ENCODE data around the gene KCNQ5.

Gene KCNQ5

DNA sequence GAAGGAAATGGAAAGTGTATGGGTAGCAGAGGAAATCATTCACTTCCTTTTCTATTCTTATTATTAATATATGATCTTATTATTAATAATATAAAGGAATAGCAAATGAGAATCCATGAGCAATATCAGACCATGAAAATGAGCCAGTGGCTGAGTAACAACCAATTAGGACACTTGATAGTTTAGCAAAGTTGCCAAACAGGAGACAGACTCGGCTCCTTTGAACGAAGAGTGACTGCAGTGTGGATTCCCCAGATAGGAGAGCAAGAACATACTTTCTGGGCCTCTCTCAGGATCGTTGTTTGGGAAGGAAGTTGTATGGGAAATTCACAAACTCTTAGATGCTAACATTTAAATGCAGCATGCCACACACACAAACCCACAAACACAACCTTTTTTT, 381.4 kb downstream of the KCNQ5 start:
- no peak for DNase-seq (ENCODE audit: low spot score)

DNA sequence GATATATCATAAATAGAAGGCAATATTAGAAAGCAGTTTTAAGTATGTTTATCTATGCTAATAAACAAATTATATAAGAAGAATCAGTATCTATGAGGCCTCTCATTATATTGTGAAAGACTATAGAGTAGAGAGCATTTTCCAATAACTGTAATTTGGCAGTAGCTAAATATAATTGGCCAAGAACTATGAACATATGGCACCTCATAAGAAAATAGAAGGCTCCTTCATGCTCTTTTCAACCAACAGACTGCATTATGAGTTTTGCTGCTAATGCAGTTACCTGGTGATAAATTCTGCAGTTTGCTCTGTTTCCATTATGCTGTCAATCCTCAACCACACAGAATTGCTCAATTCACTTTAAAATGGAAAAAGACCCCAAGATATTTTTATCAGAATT, 382.4 kb downstream of the KCNQ5 start:
- DNase-seq (ENCODE audit: low spot score): no peak

DNA sequence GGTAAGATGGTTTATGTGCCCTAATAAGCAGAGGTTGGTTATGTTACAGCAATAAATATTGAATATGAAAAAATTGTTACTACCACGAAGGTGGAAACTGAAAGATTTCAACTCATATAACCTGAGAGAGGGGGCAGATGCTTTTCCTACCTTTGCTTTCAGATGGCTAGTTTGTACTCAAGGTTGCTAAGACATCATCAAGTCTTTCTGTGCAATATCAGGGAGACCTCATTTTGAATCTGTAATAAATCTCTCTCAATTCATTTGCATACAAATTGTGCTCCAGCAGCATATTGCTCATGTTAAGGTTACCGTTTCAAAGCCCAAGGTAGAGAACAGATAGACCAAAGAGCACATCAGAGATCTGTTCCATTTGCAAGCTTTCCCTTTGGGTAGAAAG, 383.0 kb downstream of the KCNQ5 start:
- DNase-seq (ENCODE audit: low spot score): no peak

DNA sequence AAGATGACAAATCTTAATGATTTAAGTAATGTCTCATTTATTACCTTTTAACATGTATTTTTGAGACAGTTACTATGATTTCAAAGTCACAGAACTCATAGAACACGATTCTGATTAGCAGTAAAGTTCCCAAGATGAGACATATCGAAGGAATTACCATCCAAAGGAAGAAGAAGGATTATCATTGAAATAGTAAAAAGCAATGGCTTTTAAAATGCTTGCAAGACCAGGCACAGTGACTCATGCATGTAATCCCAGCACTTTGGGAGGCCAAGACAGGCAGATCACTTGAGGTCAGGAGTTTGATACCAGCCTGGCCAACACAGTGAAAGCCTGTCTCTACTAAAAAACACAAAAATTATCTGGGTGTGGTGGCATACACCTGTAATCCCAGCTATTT, 384.3 kb downstream of the KCNQ5 start:
- DNase-seq (ENCODE audit: low spot score): no peak

DNA sequence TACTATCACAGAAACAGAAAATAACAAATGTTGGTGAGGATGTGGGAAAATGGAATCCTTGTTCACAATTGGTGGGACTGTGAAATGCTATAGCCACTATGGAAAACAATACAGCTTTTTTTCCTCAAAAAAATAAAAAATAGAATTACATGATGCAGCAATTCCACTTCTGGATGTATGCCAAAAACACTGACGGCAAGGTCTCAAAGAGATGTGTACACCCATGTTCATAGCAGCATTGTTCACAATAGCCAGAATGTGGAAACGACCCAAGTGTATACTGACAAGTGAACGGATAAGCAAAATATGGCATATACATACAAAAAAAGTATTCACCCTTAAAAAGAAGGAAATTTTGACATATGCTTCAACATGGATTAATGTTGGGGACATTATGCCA, 390.1 kb downstream of the KCNQ5 start:
- no peak for DNase-seq (ENCODE audit: low spot score)

DNA sequence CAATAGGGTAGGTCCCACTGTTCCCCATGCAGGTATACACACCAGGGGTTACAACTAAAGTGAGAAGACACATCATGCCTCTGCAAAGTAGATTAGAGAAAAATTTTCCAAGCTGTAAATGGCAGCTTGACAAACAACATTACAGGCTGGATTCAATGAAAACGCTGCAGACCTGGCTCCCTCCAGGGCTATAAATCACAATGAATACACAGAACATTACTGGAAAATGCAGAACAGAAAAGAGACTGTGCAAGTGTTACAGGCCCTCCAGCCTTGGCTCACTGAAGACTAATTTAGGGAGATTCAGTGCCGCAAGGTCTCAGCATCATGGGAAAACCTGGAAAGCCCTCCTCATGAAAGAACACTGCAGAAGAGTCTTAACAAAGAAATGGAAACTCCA, 395.6 kb downstream of the KCNQ5 start:
- no peak for DNase-seq (ENCODE audit: low spot score)

DNA sequence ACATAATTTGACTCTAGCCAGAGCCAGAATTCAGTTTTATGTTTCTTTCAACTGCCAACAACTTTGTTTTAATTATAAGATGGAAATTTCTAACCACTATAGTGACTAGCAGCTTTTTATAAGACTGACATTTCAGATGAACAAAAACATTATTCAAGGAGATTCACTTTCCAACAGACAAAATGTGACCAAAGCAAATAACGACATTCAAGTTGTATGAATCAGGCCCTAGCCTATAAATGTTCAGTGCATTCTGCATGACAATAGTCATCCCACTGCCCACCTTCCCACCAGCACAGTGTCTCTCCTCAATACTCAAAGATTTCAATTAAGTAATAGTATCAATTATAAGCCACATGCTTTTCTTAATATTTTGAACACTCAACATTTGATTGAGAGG, 402.7 kb downstream of the KCNQ5 start:
- DNase-seq (ENCODE audit: low spot score): no peak

DNA sequence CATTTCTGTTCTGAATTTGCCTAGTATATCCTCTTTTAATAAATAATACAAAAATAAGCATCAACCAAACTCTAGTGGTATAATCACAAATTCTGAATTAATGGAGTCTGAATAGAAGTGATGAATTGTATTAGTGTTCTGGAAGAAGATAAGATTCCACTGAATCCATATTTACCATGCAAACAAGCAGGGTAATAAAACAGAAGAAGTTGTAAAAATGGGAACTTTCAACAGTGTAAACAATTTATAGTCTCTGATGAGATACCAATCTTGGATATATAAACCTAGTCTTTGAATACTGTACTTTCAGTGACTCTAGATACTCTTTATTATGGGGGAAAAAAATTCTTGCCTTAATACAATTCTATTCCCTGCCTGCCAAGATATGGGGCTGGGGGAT, 405.8 kb downstream of the KCNQ5 start:
- DNase-seq (ENCODE audit: low spot score): no peak

GRCh38 chr6:73028124-73028766, 406.4 kb downstream of the KCNQ5 start:
- no peak for DNase-seq (ENCODE audit: low spot score)

DNA sequence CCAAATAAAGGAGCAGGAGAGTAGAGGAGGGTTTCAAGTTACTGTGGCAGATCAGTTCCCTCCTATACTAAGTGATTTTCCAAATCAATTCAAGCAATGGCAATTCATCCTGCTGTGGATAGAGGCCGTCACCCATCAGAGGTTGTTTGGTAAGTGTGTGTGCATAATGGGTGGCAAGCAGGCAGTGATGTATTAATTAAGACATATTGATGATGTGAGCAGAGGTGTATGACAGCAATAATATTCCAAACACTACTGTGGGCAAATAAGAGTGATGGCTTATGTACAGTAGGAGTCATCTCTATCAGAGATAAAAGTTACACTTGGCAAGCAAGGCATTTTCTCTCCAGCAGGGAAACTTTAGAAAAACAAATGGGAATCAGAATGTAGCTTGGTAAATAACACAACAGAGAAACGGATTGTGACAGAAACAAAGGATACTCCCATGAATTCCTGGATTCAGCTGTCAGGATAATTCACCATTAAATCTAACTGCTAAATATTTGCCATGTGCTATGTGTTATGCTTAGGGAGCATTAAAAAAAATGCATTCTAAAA, 407.1 kb downstream of the KCNQ5 start:
- DNase-seq (ENCODE audit: low spot score): no peak

DNA sequence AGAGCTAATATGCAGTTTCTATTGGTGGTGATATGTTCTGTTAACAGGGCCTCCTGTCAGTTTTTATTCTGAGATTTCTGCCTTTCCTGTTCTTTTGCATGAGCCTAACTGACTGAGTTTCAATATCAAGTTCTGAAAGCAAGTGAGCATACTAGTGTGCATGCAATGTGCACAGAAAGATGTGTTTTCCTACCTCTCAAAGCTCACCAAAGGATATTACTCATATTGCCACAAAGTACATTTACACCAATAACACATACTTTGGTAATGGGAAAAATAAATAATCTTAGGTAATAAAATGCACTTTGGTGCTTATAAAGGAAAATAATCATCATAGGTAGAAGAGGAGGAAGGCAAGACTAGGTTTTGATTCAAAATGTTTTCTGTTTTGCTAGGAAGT, 408.4 kb downstream of the KCNQ5 start:
- no peak for DNase-seq (ENCODE audit: low spot score)

DNA sequence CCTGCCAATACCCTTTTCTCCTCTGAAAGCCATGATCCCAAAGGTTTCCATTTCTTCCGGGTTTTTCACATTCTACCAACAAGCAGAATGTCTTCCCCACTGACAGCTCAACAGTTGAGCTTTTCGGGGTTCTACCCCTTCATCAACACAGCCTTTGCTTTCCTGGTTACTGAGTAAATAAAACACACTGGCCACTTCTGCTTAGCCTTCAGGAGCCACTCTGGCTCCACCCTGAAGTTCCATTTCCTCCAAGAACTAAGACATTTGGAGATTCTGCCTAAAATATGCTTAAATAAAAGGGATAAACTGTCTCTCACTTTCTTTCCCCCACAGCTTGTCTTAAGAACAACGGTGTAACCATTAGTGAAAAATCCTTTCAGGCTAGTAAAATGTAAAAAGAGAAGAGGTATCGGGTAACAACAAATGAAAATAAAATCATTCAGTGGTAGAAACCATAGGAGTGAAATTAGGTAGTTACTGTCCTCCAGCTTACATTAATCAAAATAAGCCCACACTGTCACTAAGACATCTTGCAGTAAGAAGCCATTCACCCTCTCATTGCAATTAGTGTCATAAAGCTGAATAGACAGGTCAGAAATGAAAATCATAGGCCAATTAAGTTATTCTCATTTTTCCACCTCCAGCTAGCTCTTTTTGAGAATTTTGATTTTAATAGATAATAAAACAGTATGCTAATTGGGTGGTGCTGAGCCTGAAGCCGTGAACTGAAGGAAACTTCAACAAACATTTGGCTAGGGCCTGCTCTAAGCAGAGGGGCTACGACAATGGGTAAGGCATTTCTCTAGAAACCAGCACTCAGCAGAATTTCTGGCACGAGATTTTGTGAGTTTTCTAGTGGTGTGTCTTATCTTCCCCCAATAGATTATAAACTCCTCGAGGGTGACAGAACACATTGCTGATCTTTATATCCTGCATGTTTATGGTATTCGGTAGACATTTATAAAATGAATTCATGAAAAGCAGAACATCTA, 409.2 kb downstream of the KCNQ5 start:
- DNase-seq (ENCODE audit: low spot score): no peak

GRCh38 chr6:73032586-73032985, 410.7 kb downstream of the KCNQ5 start:
- DNase-seq (ENCODE audit: low spot score): no peak

DNA sequence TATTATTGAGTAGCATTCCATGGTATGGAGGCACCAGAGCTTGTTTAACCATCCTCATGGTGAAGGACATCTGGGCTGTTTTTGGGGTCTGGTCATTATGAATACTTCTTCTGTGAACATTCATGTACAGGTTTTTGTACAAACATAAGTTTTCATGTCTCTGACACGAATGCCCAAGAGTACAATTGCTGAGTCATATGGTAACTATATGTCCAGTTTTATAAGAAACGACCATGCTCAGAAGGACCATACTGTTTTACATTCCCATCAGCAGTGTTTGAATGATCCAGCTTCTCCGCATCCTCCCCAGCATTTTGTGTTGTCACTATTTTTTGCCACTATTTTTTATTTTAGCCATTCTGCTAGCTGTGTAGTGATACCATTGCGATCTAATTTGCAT, 414.8 kb downstream of the KCNQ5 start:
- no peak for DNase-seq (ENCODE audit: low spot score)

DNA sequence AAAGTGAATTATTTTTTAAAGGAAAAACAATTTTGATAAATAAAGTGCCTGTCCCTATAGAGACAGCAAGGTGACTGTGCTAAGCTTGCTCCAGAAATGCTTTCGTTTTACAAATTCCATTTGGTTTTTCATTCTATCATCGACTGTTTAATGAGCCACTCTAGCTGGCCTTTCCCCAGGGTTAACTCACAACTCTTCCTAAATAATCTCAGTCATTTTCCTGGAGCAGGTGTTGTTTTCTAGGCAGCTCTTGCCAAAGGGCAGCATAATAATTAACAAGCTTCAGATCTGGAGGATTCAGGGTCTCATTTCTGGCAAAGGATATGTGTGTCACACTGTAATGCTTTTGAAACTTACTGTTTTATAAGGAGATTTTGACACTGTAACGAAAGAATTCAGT, 419.2 kb downstream of the KCNQ5 start:
- DNase-seq (ENCODE audit: low spot score): no peak

DNA sequence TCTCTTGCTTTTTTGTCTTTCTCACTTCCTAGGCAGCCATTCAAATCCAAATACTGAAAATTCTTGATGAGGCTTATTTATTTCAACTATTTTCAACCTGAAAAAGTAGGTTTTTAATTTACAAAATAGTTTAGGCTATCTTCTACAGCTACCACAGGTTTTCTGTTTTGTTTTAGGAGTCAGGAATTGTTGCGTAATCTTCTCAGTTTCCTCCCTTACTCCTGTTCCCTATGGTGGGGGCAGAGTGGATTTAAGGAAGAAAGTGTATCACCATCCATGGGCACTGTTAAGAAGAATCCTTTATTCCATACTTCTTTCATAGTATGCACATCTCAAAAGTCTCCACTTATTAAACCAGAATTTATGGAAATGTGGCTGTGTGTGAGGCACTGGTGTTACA, 421.0 kb downstream of the KCNQ5 start:
- DNase-seq (ENCODE audit: low spot score): no peak

- DNase-seq (ENCODE audit: low spot score): no peak
Observed at GRCh38 chr6:73043446-73043845, 421.6 kb downstream of the KCNQ5 start.

DNA sequence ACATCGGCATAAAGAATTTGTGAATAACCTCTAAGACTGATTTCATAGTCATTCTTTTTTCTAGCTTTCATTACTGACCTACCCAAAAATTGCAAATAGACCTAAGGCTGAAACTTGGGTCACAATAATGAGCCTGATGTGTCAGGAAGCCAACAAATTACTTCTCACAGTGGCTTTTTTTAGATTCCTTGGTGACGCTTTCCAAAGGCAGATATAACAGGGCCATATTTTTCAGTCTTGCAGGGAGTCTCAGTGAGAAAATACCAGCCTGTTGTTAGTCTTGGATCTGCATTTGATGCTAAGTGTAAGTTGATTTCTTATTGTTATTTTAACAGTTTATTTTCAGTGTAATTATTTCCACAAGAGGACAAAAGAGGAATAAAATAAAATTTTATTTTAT, 423.7 kb downstream of the KCNQ5 start:
- DNase-seq (ENCODE audit: low spot score): no peak

DNA sequence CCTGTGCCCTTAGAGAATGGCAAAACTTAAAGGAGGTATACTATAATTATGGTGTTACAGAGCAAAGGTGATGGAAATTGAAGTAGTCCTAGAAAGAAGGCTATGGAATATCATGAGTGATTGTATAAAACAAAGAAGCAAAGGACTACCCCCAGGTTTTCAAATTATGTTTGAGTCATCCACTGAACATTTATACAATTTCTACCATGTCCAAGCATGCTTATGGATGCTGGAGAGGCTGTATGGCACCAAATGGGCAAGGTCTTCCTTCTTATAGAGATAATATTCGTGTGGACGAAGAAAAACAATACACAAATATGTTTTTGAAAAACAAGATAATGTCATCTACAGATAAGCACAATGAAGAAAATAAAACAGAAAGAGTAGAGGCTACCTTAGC, 425.9 kb downstream of the KCNQ5 start:
- DNase-seq (ENCODE audit: low spot score): no peak

DNA sequence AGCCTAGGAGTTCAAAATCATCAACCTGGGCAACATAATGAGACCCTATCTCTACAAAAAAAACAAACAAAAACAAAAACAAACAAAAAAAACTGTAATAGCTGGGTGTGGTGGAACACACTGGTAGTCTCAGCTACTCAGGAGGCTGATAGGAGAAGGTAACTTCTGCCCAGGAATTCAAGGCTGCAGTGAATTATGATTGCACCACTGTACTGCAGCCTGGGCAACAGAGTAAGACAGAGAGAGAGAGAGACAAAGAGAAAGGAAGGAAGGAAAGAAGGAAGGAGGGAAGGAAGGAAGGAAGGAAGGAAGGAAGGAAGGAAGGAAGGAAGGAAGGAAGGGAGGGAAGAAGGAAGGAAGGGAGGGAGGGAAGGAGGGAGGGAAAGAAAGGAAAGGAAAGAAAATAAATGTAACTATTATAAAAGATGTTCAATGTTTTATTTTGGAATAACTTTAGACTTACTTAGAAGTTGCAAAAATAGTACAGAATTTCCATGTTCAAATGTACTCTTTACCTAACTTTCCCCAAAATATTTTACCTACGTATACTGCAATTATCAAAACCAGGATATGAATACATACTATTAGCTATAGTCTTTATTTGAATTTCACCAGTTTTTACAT, 428.2 kb downstream of the KCNQ5 start:
- DNase-seq (ENCODE audit: low spot score): no peak

DNA sequence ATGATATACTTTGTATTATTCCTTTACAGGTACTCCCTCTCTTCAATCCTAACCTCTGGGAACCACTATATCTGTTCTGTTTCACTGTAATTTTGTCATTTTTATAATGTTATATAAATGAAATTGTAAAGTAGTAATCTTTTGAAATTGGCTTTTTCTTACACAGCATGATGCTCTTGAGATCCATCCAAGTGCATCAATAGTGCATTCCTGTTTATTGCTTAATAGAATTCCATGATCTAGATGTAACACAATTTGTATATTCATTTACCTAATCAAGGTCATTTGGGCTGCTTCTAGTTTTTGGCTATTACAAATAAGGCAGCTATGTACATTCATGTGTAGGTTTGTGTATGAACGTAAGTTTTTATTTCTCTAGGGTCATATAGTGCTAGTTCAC, 428.8 kb downstream of the KCNQ5 start:
- DNase-seq (ENCODE audit: low spot score): no peak

DNA sequence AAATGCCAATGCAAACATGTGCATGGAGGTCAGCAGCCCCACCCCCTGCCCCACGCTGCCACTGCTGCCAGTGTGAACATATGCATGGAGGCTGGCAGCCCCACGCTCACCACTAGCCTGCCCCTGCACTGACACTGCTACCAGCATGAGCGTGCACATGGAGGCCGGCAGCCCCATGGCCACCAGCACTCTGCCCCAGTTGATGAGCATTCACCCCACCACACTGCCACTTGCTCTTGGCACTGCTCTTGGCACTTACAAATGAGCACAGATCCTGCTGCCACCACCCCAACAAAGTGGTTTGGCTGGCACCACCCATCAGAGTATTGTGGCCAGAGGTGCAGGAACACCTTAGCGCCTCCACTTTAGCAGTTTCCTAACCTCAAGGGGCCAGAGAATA, 429.3 kb downstream of the KCNQ5 start:
- no peak for DNase-seq (ENCODE audit: low spot score)

DNA sequence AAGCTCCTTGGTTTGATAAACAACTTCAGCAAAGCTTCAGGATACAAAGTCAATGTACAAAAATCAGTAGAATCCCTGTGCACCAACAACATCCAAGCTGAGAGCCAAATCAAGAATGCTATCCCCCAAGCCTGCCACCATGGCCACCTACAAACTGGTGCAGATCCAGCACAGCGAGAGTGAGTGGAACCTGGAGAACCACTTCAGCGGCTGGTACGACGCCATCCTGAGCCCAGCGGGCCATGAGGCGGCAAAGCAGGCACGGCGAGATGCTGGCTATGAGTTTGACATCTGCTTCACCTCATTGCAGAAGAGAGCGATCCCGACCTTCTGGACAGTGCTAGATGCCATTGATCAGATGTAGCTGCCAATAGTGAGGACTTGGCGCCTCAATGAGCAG, 433.1 kb downstream of the KCNQ5 start:
- DNase-seq (ENCODE audit: low spot score): no peak

Data from kidney capillary endothelial cell (primary cell).